IPS DF 4.7 (cell line): ENCODE results near the gene CALML5.
A peak's percentile ranks its signal among the peaks of the same experiment; 100 is the strongest.
"Not testable (repeated sequence)": the region's sequence is repeated elsewhere in the genome, so short reads cannot be mapped to it uniquely, and the experiment has no call there.

Experiments used
- DNase-seq: peaks from one replicate; pipeline ENCODE4 v3.0.0-alpha.2; 2013; ENCODE audit warnings: low spot score; ENCODE audit errors: extremely low read depth

Gene CALML5

DNA sequence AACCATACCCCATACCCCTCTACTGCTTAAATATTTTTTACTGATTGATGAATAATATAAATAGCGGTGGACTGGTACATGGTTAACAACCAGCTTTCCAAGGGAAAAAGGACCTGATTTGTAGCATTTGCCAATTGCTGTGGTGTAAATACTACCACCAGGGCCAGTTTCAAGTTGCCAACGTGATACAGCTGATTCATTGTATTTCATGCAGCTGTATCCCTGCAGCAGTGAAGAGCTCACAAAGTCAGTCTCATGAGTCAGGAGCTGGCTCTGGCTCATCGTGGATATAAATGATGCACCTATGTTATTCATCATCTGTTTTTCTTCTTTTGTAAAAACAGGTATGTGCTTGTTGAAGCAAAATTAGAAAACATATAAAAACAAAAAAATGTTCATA lies 15.2 kb downstream of the CALML5 start:
- DNase-seq = no peak

DNA sequence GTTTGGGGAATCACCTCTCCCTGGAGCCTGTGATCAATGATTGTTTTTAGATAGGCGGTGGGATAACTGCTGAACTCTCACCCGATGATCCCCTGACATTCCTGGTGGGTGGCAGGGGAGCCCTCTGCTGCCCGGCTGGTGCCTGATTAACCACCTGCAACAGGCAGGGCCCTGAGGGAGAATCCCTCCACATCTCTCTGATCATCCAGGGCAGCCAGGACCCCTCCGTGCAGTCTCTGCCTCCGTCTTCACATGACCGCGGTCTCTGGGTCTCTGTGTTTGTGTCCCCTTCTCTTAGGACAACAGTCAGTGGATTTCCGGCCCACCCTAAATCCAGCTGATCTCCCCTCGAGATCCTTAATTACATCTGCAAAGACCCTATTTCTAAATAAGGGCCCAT lies 17.4 kb downstream of the CALML5 start:
- DNase-seq = no peak

DNA sequence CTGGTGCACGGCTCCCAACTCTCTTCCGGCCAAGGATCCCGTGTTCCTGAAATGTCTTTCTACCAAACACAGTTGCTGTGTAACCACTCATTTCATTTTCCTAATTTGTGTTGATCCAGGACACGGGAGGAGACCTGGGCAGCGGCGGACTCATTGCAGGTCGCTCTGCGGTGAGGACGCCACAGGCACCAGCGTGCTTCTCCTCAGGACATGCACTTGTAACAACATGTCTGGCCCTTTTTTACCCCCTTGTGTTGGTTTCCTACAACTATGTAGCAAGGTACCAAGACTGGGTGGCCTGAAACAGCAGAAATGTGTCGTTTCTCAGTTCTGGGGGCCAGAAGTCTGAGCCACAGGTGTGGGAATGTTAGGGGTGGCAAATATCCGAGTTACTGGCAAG lies 18.2 kb downstream of the CALML5 start:
- no peak for DNase-seq

DNA sequence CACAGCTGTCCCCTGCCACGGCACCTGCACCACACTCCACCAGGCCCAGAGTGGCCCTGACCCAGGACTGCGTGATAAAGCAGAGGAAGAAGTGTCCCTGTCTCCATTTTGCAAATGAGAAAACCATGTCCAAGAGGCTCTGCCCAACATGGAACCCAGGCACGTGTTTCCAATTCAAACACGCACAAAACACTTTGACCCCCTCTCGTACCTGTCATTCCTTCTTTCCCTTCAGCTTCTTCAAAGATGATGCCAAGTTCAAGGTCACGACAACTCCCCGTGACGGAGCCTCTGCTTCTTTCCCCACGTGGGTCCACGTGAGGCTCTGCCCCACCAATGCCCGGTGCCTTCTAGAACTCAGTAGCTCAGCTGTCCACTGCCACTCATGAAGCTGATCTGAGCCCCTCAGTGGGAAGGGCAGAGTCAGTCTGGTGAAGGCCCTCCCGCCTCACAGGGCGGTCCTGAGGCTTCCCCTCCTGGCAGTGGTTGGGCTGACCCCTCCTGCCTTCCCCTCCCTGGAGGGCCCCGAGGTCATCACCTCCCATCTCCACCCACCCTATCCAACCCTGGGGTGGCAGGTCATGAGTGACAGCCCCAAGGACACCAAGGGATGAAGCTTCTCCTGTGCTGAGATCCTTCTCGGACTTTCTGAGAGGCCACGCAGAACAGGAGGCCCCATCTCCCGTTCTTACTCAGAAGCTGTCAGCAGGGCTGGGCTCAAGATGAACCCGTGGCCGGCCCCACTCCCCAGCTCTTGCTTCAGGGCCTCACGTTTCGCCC lies 19.0 kb downstream of the CALML5 start:
- DNase-seq = no peak

DNA sequence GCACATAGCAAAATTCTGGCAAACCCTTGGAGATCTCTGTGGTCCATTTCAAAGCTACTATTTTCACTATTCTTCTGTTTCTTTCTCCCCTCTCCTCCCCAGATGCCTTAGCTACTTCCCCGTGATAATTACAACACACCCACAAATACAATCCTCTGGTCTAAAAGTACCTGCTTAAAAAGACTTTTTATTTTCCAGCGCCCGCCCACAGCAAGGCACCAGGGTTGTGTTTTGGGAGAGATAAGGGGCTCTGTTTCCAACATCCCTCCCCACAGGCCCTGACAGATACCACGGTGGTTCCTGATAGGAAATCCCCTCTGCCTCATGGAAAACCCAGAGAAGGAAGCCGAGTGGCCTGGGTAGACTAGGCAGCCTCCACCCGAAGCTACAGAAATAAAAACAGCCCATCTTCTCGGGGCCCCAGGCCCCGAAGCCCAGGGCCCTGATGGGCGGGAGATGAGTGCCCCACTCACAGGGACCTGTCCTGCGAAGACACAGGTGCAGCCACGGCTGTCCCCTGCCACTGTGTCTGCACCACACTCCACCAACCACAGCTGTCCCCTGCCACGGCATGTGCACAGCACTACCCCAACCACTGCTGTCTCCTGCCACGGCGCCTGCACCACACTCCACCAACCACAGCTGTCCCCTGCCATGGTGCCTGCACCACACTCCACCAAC lies 19.7 kb downstream of the CALML5 start:
- DNase-seq = no peak

DNA sequence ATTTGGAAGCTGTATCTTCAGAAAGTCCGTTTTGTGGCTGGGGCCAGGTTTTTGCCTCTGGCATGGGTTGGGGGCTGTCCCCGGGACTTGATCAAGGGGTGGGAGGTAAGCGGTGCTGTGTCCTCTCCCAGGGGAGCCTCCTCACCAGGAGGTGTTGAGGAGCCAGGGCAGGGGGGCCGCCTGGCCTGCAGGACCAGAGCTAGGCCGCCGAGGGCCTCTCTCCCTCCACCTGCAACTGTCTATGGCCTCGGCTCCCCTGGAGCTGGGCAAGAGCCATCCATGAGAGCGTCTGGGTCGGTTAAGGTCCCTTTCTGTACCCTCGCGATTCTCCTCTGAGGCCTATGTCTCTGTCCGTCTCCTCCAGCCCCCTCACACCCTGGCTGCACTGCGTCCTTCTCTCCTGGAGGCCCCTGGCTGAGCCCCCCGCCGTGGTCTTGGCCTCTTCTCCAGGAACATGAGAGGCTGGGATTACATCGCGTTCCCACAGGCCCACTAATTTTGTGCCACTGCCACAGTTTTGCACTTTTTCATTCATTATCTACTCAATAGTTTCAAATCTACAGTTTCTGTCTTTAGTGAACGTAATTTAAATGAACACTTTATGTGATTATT lies 20.6 kb downstream of the CALML5 start:
- no peak for DNase-seq

DNA sequence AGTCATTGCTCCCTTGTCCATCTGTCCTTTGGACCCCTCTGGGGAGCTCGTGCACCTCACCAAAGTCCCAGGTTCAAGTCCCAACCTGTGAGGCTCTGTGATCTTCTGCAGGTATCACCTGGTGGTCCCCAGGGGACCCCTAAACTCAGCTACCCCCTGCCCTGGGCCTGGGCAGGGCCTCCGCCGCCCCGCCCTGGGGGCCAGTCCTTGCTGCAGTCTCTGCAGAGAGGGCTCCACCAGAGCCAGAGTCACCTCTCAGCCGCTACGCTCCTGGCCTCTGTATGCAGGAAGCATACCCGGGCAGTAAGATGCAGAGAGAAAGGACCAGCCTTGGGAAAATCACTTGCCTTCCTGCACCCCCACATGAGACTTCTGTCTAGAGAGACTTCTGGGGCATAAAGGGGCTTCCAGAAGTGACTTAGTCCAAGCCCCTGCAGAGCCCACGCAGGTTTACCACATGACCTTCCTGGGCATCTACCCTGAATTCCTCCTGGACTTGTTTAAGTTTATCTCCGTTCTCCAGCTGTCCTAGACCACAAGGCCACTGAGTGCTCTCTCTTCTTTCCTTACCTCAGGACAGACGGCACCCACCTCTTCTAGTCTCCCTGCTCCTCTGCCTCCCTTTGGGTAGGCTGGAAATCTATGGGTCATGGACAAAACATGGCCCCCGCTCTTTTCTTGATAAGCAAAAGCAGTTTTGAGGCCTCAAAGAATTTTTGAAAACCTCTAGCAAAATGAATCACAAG lies 21.2 kb downstream of the CALML5 start:
- no peak for DNase-seq

DNA sequence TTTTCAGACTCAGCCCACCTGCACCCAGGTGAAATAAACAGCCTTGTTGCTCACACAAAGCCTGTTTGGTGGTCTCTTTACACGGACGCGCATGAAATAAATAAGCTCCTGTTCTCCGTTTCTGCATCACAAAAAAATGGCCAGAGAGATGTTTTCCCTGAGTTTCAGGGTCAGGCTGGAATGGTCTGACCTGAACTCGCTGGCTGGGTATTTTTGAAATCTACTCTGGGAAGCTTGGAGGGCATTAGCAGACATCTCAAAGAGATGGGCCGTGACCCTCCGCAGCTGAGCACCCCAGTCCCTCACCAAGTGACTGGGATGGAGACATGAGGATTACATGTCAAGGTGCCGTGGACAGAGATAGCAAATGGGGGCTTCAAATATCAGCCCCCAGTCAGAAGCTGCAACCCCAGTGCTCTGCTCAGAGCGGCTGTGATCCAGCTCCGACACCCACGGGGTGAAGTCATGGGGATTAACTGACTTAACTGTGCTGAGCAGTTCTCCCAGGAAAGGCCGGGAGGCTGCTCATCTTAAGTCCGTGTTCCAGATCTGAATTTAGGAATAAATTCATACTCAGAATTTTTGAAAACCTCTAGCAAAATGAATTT lies 22.3 kb downstream of the CALML5 start:
- no peak for DNase-seq

DNA sequence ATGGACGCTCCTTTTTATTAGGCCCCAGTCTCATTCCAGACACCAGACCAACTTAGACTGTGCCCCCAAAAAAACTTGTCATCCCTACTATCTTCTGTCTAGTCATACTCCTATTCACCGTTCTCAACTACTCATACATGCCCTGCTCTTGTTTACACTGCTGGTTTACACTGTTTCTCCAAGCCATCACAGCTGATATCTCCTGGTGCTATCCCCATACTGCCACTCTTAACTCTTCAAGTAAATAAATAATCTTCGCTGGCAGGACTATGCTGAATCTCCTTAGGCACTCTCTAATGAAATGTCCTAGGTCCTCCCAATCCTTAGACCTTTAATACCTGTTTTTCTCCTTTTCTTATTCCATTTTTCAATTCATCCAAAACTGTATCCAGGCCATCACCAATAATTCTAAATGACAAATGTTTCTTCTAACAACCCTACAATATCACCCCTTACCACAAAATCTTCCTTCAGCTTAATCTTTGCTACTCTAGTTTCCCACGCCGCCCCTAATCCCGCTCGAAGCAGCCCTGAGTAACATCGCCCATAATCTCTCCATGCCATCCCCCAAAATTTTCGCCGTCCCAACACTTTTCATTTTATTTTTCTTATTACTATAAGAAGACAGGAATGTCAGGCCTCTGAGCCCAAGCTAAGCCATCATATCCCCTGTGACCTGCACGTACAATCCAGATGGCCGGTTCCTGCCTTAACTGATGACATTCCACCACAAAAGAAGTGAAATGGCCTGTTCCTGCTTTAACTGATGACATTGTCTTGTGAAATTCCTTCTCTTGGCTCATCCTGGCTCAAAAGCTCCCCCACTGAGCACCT lies 23.2 kb downstream of the CALML5 start:
- not testable (repeated sequence) for DNase-seq

DNA sequence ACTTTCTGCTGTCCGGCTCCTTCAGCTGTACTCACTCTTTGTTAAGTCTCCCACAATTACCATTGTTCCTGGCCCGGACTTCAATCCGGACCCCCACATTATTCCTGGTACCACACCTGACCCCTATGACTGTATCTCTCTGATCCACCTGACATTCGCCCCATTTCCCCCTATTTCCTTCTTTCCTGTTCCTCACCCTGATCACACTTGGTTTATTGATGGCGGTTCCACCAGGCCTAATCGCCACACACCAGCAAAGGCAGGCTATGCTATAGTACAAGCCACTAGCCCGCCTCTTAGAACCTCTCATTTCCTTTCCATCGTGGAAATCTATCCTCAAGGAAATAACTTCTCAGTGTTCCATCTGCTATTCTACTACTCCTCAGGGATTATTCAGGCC lies 24.3 kb downstream of the CALML5 start:
- not testable (repeated sequence) for DNase-seq

DNA sequence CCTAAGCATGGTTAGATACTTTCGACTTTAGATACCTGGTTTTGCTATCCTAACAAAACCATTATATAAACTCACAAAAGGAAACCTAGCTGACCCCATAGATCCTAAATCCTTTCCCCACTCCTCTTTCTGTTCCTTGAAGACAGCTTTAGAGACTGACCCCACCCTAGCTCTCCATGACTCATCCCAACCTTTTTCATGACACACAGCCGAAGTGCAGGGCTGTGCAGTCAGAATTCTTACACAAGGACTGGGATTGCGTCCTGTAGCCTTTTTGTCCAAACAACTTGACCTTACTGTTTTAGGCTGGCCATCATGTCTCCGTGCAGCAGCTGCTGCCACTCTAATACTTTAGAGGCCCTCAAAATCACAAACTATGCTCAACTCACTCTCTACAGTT lies 24.7 kb downstream of the CALML5 start:
- DNase-seq = not testable (repeated sequence)

DNA sequence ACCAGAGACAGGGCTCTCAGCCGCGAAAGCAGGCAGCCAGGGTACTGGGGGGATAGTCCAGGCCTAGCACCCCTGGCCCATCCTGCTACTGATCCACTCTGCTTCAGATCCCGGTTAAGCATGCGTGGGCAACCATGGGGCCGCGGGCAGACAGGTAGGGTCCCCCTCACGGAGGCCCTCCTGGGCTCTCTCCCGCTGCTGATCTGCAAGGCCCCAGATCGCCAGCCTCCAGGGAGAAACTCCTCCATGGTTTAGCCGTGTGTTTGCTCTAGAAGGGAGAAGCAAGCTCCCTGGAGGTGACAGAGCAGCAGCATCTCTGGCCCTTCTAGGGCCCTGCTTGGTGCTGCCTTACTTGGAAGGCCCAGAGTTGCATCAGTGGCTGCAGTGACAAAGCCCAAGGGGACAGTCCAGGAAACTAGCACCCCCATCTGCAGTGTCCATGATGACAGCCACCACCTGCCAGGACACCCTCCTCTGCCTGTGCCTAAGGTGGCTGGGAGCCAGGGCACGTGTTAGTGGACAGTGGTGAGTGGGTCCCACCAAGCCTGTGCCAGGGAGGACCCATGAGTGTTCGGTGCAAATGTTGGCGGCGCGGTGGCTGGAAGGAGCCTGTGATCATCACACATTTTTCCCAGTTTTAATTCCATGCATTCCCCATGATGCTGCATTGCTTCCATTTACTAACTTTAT lies 29.2 kb downstream of the CALML5 start:
- no peak for DNase-seq

DNA sequence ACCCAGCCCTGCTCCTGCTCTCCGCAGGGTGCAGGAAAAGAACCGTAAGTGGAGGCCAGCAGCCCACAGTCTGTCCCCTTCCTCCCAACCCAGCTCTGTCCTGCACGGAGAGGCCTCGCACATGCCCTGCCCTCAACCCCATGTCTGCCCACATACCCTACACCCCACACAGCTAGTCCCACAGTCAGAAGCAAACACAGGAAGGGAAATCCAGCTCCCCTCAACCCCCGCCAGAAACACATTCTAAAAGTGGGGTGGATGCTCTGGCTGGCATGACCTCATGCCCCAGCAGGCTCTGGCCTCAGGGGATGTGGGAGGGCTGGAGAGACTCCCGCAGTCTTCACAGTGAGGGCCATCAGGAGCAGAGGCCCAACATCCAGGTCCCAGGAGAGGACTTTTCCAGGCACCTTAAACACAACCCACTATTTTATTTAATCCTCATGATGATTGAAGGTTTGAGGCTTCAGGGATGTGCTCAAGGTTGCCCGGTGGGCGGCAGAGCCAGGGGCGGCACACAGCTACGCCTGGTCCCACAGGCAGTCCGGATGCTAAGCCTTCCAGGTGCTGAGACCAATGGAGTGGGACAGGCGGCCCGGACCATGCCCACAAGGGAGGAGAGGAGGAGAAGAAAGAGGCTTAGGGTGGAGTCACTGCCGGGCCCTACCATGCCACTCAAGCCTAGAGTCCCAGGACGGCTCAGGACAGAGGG lies 29.9 kb downstream of the CALML5 start:
- no peak for DNase-seq

DNA sequence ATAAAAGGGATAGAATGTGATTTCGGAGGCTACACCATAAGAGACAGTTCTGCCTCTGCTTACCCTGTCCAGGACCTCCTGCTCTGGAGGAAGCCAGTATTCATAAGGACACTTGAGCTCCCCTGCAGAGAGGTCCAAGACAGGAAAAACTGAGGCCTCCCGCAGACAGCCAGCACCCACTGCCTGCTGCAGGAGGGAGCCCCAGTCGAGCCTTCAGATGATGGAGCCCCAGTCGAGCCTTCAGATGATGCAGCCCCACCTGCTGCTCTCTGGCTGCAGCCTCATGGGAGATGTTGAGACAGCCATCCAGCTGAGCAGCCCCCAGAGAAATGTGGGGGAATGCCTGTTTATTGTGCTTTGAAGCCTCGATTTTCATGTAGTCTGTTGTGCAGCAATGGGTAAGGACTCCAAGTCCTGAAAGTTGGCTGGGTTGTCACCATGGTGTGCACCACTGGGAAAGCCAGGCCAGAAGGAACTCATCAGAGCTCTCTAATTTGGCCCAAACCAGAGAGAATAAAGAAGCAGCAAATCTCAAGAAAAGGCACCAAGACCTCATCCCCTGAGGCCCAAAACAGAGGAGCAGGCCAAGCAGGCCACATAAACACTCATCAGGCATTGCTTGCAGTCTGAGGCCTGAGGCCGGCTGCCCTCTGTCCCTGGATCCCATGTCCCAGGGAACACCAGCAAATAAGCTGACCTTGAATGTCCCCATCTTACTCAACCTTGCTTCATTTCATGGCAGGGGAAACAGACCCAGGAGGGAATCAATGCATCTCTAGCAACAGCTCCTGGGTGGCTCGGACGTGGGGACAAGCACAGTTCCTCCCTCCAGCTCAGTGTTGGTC lies 30.9 kb downstream of the CALML5 start:
- DNase-seq = no peak

DNA sequence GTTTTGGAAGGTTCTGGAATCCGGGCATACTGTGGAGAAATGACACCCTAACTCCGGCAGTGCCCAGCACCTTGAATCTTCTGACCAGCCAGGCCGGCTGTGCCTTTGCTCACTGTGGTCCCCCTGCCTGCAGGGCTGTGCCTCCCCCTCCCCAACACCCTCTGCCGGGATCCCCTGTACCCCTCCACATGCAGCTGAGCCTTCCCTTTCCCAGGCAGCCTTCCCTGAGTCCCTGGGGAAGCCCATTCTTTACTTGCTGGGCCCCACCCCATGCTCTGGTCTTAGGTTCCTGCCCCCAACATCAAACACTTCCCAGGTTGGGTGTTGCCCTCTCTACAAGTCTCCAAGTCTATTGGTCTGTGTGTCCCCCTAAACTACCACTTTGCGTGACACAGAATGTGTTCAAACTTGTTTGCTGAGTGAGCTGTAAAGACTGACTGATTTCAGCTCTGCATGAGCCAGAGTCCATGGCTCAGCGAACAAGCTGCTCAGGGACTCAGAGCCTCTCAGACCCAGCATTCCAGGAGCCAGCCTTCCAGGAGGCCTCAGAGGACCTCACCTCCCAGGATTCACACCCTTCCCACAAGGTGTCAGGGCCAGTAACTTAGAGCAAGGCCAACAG lies 31.6 kb downstream of the CALML5 start:
- DNase-seq = no peak

DNA sequence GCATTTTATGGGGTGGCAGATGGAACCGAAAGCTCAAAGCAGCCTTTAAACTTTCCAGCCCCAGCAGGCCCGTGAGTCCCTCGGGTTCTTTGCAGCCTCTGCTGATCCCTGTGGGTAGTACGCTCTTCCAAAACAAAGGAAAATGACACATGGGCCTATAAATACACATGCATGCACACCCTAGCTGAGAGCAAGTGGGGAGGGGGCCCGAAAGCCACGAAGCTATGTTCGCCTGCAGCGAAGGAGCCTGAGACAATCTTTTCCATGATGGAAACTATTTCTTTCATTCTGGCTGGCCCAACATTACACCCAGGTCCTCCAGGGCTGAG lies 32.2 kb downstream of the CALML5 start:
- no peak for DNase-seq

DNA sequence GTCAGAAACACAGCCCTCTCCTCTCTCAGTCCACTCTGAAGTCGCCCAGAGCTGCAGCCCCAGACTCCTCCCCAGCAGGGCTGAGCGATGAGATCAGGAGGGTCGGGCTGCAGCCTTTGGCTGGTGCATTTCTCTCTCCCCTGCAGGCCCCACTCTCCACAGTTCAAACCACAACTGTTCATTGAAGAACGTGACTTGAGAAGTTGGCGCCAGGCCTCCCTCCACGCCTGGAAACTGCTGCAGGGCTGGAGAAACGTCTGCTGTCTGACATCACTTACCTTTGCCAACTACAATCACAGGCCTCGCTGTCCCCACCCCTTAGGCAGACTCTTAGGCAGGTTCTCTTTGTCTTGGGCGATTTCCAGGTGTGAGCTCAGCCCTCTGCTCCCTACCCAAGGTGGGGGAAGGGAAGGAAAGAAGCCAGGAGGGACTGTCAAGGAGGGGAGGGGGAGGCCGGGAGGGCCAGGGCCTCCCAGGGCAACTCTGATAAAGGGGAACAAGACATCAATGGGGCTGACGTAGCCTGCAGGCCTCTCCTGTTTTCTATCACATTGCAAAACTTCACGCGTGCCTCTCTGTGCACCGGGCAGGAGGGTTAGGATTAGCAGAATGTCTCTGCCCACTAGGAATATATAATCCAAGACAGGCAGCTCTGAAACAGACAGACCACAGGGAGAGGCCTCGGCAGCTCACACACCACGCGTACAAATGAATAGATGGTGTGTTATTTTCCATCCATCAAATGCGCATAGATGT lies 32.7 kb downstream of the CALML5 start:
- DNase-seq = peak; percentile 85
